OCI-LY1 (cell line): ENCODE results near the gene UHRF2.

ENCODE experiments used
- H2AFZ ChIP-seq: fragments of 200-600 bp; sonication (generic), shearing (Covaris generic); 2 replicates; pipeline ENCODE4 v1.6.0; 2014; ENCODE audit warnings: antibody characterized with exemption, mild to moderate bottlenecking, low read length
- H3F3A ChIP-seq: fragments of 200-600 bp; sonication (generic), shearing (Covaris generic); 2 replicates; pipeline ENCODE4 v1.6.0; 2014; ENCODE audit warnings: mild to moderate bottlenecking, antibody characterized with exemption, low read length, moderate library complexity; ENCODE audit not compliant: insufficient read depth
- H3K27ac ChIP-seq: fragments of 200-600 bp; sonication (generic); 2 replicates; pipeline ENCODE4 v1.5.1; 2014; ENCODE audit warnings: low read length, mixed run types, mild to moderate bottlenecking, low read depth; ENCODE audit not compliant: poor library complexity, severe bottlenecking
- H3K27me3 ChIP-seq: fragments of 200-600 bp; sonication (generic); 2 replicates; pipeline ENCODE4 v1.6.0; 2014; ENCODE audit warnings: antibody characterized with exemption, mild to moderate bottlenecking, low read length, moderate library complexity; ENCODE audit not compliant: insufficient read depth
- H3K36me3 ChIP-seq: fragments of 200-600 bp; sonication (generic); 2 replicates; pipeline ENCODE4 v1.6.1; 2014; ENCODE audit warnings: mild to moderate bottlenecking, antibody characterized with exemption, low read length, moderate library complexity, mixed read lengths; ENCODE audit not compliant: insufficient read depth
- H3K4me1 ChIP-seq: fragments of 200-600 bp; sonication (generic); 2 replicates; pipeline ENCODE4 v1.5.1; 2014; ENCODE audit warnings: mild to moderate bottlenecking, low read length, moderate library complexity; ENCODE audit not compliant: insufficient read depth, severe bottlenecking
- H3K4me2 ChIP-seq: fragments of 200-600 bp; sonication (generic), shearing (Covaris generic); 2 replicates; pipeline ENCODE4 v1.6.1; 2014; ENCODE audit warnings: low read length
- H3K4me3 ChIP-seq: fragments of 200-600 bp; sonication (generic); 2 replicates; pipeline ENCODE4 v1.5.1; 2014; ENCODE audit warnings: low read length, low read depth, mild to moderate bottlenecking, mixed read lengths; ENCODE audit not compliant: poor library complexity, severe bottlenecking
- H3K79me2 ChIP-seq: fragments of 200-600 bp; shearing (Covaris generic); 2 replicates; pipeline ENCODE4 v1.6.1; 2016; ENCODE audit warnings: mixed run types, low read length, mixed read lengths; ENCODE audit not compliant: insufficient read depth
- H3K9ac ChIP-seq: fragments of 200-600 bp; sonication (generic), shearing (Covaris generic); 2 replicates; pipeline ENCODE4 v1.6.1; 2014; ENCODE audit warnings: mild to moderate bottlenecking, low read length, mixed read lengths
- H3K9me2 ChIP-seq: fragments of 200-600 bp; sonication (generic), shearing (Covaris generic); 2 replicates; pipeline ENCODE4 v1.6.1; 2014; ENCODE audit warnings: low read depth, mild to moderate bottlenecking, low read length, mixed read lengths
- H3K9me3 ChIP-seq: fragments of 200-600 bp; shearing (Covaris generic); 2 replicates; pipeline ENCODE4 v1.6.1; 2014; ENCODE audit warnings: low read length, mixed read lengths
- H4K20me1 ChIP-seq: fragments of 200-600 bp; sonication (generic), shearing (Covaris generic); 2 replicates; pipeline ENCODE4 v1.6.0; 2016; ENCODE audit warnings: mild to moderate bottlenecking, low read length; ENCODE audit not compliant: insufficient read depth
- CTCF ChIP-seq: fragments of 200-600 bp; sonication (generic), shearing (Covaris generic); IDR thresholded peaks from 2 replicates; pipeline ENCODE4 v1.5.1; 2017; ENCODE audit warnings: mild to moderate bottlenecking, antibody characterized with exemption, low read length, moderate library complexity, mixed read lengths
- EZH2 ChIP-seq: fragments of 200-600 bp; sonication (generic), shearing (Covaris generic); IDR thresholded peaks from 2 replicates; pipeline ENCODE4 v1.8.0; 2017; ENCODE audit warnings: borderline replicate concordance, mixed run types, mild to moderate bottlenecking, antibody characterized with exemption, low read length, moderate library complexity, mixed read lengths

UHRF2 gene

GRCh38 chr9:6415266-6415665 is 2.3 kb downstream of the UHRF2 start:
- Histone ChIP-seq H3K4me1 (peaks cover 73% of the 10 kb centered on the region), H3K4me3 (peak overlapping the region; percentile 94), H3K36me3 (peaks cover 20% of the 10 kb centered on the region), H3K9me3 (no peaks in the 10 kb centered on the region), H3K79me2 (peaks cover 70% of the 10 kb centered on the region), H2AFZ (no peak overlapping the region), H3K9me2 (no peaks in the 10 kb centered on the region), H3K9ac (peak overlapping the region; percentile 92), H3K4me2 (peak overlapping the region; percentile 97), H4K20me1 (no peaks in the 10 kb centered on the region), H3K27me3 (no peaks in the 10 kb centered on the region), H3K27ac (no peak overlapping the region), H3F3A (no peaks in the 10 kb centered on the region)
- TF ChIP-seq CTCF, result no peak
- no peak for TF ChIP-seq EZH2

DNA sequence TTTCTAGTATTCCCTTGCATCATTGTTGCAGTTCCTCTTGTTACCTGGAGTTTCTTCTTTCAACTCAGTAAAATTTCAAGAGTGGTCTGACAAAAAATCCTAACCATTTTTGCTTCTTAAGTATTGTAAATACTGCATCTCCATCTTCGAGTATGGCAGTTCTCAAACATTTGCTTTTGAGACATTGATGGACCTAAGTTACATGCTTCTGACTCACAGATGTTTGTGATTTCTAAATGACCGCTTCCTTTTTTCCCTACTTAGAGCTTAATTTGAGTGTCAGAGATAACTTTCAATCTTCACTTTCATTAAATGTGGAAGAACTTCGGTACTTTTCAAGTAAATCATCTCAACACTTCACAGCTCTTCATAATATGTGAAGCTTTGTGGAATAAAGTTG is 4.2 kb downstream of the UHRF2 start:
- H2AFZ ChIP-seq, result no peak overlapping the region
- TF ChIP-seq EZH2, result no peak
- H3K9ac ChIP-seq, result peak overlapping the region; percentile 7; the same call in 1 of the 2 replicates
- H3K9me3 ChIP-seq, result no peaks in the 10 kb centered on the region
- no peaks in the 10 kb centered on the region for H4K20me1 ChIP-seq
- H3K27me3 ChIP-seq, result no peaks in the 10 kb centered on the region
- no peaks in the 10 kb centered on the region for H3K9me2 ChIP-seq
- peaks cover 37% of the 10 kb centered on the region for H3K36me3 ChIP-seq
- peaks cover 89% of the 10 kb centered on the region for H3K79me2 ChIP-seq
- H3K27ac ChIP-seq, result peak overlapping the region; percentile 9
- H3K4me1 ChIP-seq, result peaks cover 54% of the 10 kb centered on the region
- no peaks in the 10 kb centered on the region for H3F3A ChIP-seq
- peak overlapping the region; percentile 74 for H3K4me2 ChIP-seq
- H3K4me3 ChIP-seq, result peak overlapping the region; percentile 50

GRCh38 chr9:6418764-6419163 is 5.8 kb downstream of the UHRF2 start:
- H3K27ac ChIP-seq, result no peak overlapping the region
- H3K9me3 ChIP-seq, result no peaks in the 10 kb centered on the region
- H3K4me2 ChIP-seq, result 0 out of 2 replicates have a peak overlapping the region, but pooled peaks have one; percentile 2
- H3K4me3 ChIP-seq, result no peak overlapping the region
- H3K9ac ChIP-seq, result no peak overlapping the region
- H3F3A ChIP-seq, result no peaks in the 10 kb centered on the region
- H3K36me3 ChIP-seq, result peaks cover 47% of the 10 kb centered on the region
- H3K4me1 ChIP-seq, result peaks cover 49% of the 10 kb centered on the region
- TF ChIP-seq CTCF, result no peak
- no peak for TF ChIP-seq EZH2
- H2AFZ ChIP-seq, result no peak overlapping the region
- H3K27me3 ChIP-seq, result no peaks in the 10 kb centered on the region
- no peaks in the 10 kb centered on the region for H4K20me1 ChIP-seq
- peaks cover 99% of the 10 kb centered on the region for H3K79me2 ChIP-seq
- H3K9me2 ChIP-seq, result no peaks in the 10 kb centered on the region

- TF ChIP-seq CTCF (no peak), EZH2 (no peak)
- no peaks in the 10 kb centered on the region for H3F3A ChIP-seq
- peaks cover 32% of the 10 kb centered on the region for H3K4me1 ChIP-seq
- H3K9ac ChIP-seq, result no peak overlapping the region
- H3K27ac ChIP-seq, result no peak overlapping the region
- no peaks in the 10 kb centered on the region for H3K9me3 ChIP-seq
- H3K27me3 ChIP-seq, result no peaks in the 10 kb centered on the region
- peaks cover 96% of the 10 kb centered on the region for H3K79me2 ChIP-seq
- H4K20me1 ChIP-seq, result no peaks in the 10 kb centered on the region; the same call in 1 of the 2 replicates
- H3K36me3 ChIP-seq, result peaks cover 69% of the 10 kb centered on the region
- H3K4me3 ChIP-seq, result no peak overlapping the region
- no peaks in the 10 kb centered on the region for H3K9me2 ChIP-seq
- H2AFZ ChIP-seq, result no peak overlapping the region
- no peak overlapping the region for H3K4me2 ChIP-seq
Measured at GRCh38 chr9:6424940-6425339, 11.9 kb downstream of the UHRF2 start.
